AG04449 (cell line): Measurements from ENCODE around the gene TTC12.

Experiments used
- CTCF ChIA-PET: fragments of 350-600 bp; formaldehyde crosslinking; extraction: SDS; loops from one replicate; lab custom pipeline; 2021; ENCODE audit warnings: antibody characterized with exemption; lab: Yijun Ruan, JAX
- POLR2A ChIA-PET: fragments of 400-600, 350-600 bp; formaldehyde crosslinking; extraction: SDS; loops from one replicate; lab custom pipeline; 2020; ENCODE audit warnings: antibody characterized with exemption, inconsistent platforms; lab: Yijun Ruan, JAX
- DNase-seq: peaks from one replicate; pipeline ENCODE4 v3.0.0-alpha.2; 2010; ENCODE audit warnings: low read depth, low spot score
- H3K4me3 ChIP-seq: 2 replicates; pipeline ENCODE4 v1.5.1; 2011; ENCODE audit warnings: low read depth, mild to moderate bottlenecking, control low read depth, low read length
- CTCF ChIP-seq: IDR thresholded peaks from one replicate; pipeline ENCODE4 v1.5.1; 2011; ENCODE audit warnings: mild to moderate bottlenecking, moderate library complexity, low read length, control low read depth, inconsistent platforms; ENCODE audit not compliant: insufficient read depth; ENCODE audit errors: missing control alignments

TTC12 gene

GRCh38 chr11:113387605-113388211 lies 73.3 kb downstream of the TTC12 start, which contains the start of gene ANKK1:
TSS of gene ANKK1 (plus strand) at chr11:113387779. CDS start at chr11:113387885, 106 bp downstream.
- H3K4me3 ChIP-seq, result no peak within 1 kb of the TSS
- no peak for TF ChIP-seq CTCF
- ChIA-PET POLR2A (no interaction called here), CTCF (no interaction called here)
- DNase-seq, result no peak

GRCh38 chr11:113389272-113389671 lies 74.9 kb downstream of the TTC12 start:
- no peak for DNase-seq
- ChIA-PET CTCF (interaction anchor here (1.3 kb wide), 1 partner anchor 9 kb away, joined by 4 read pairs; no protein-coding TSS in a partner anchor), POLR2A (no interaction called here)
- TF ChIP-seq CTCF, result no peak
- H3K4me3 ChIP-seq, result no peak overlapping the region

- no peak overlapping the region for H3K4me3 ChIP-seq
- POLR2A ChIA-PET, result interaction anchor here (0.6 kb wide), 1 partner anchor 1127 kb away, joined by 3 read pairs; no protein-coding TSS in a partner anchor
- DNase-seq, result no peak
- TF ChIP-seq CTCF, result no peak
- CTCF ChIA-PET, result no interaction called here
Measured at GRCh38 chr11:113392236-113392921, 78.0 kb downstream of the TTC12 start.

- CTCF ChIA-PET, result no interaction called here
- no peak for TF ChIP-seq CTCF
- DNase-seq, result no peak
- POLR2A ChIA-PET, result no interaction called here
- H3K4me3 ChIP-seq, result no peak overlapping the region
Measured at GRCh38 chr11:113393501-113393985, 79.2 kb downstream of the TTC12 start.

GRCh38 chr11:113394919-113395318 lies 80.5 kb downstream of the TTC12 start:
- no peak for TF ChIP-seq CTCF
- POLR2A ChIA-PET, result no interaction called here
- H3K4me3 ChIP-seq, result no peak overlapping the region
- CTCF ChIA-PET, result no interaction called here
- no peak for DNase-seq

GRCh38 chr11:113395782-113396336 lies 81.5 kb downstream of the TTC12 start:
- no peak overlapping the region for H3K4me3 ChIP-seq
- ChIA-PET POLR2A (no interaction called here), CTCF (no interaction called here)
- DNase-seq, result no peak
- TF ChIP-seq CTCF, result no peak
